Right hindlimb (tissue), 1 donor: ENCODE results near the gene ZNF483.
"Not testable (repeated sequence)": the region's sequence is repeated elsewhere in the genome, so short reads cannot be mapped to it uniquely, and the experiment has no call there.

ENCODE experiments used
- DNase-seq: peaks from one replicate; pipeline ENCODE4 v3.0.0-alpha.2; 2018

Gene ZNF483

DNA sequence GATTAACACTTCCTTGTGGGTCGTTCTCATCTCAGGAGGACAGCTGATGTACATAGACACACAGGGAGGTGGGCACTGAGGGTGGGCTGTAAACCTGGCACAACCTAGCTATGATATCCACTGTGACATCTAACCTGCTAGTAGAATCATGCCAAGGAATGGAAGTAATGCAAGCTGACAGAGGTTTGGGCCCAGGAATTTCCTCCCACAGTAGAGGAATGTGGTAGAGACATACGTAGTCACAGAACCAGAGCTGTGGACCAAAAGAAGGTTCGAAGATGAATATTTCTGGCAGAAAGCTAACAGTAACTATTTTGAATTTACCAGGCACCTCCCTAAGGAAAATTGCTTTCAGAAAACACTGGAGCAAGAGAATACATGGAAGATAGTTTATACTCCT lies 90.9 kb downstream of the ZNF483 start:
- no peak for DNase-seq

DNA sequence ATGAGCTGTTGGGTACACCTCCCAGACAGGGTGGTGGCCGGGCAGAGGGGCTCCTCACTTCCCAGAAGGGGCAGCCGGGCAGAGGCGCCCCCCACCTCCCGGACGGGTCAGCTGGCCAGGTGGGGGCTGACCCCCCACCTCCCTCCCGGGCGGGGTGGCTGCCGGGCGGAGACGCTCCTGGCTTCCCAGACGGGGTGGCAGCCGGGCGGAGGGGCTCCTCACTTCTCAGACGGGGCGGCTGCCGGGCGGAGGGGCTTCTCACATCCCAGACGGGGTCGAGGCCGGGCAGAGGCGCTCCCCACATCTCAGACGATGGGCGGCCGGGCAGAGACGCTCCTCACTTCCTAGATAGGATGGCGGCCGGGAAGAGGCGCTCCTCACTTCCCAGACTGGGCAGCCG lies 92.4 kb downstream of the ZNF483 start:
- not testable (repeated sequence) for DNase-seq

GRCh38 chr9:111621895-111622480 lies 97.0 kb downstream of the ZNF483 start:
- no peak for DNase-seq

- no peak for DNase-seq
Observed at GRCh38 chr9:111622626-111623025, 97.6 kb downstream of the ZNF483 start.
